Gastroesophageal sphincter (tissue), 4 donors: ENCODE data around the gene DNMT1. TPM values are rescaled to one million over a fixed set of nuclear protein-coding genes. Genes with fewer than 3 reads are reported as not detected.

Experiments
- ATAC-seq: fragments of 150-250 bp; one replicate; pipeline ENCODE4 v1.9.1; 2016; ENCODE audit warnings: mild to moderate bottlenecking, moderate library complexity
- H3K27ac ChIP-seq, 4 donors: fragments of 200-600 bp; sonication (generic) in 3 of 4; 1 replicate in 3 of 4; 2 replicates in 1 of 4; pipeline ENCODE4 v1.5.1; 2016 to 2019
- H3K27me3 ChIP-seq: fragments of 200-600 bp; sonication (generic); one replicate; pipeline ENCODE4 v1.5.1; 2019
- H3K36me3 ChIP-seq, 2 donors: fragments of 200-600 bp; sonication (generic); one replicate each; pipeline ENCODE4 v1.5.1; 2019; ENCODE audit warnings: control low read depth in 1 of 2
- H3K4me1 ChIP-seq, 3 donors: fragments of 200-600 bp; sonication (generic); 1 replicate in 2 of 3; 2 replicates in 1 of 3; pipeline ENCODE4 v1.5.1; 2016 to 2019; ENCODE audit warnings: control low read depth in 2 of 3
- H3K4me3 ChIP-seq, 2 donors: fragments of 200-600 bp; sonication (generic); one replicate each; pipeline ENCODE4 v1.5.1; 2019; ENCODE audit warnings: mild to moderate bottlenecking in 1 of 2, moderate library complexity in 1 of 2
- H3K9me3 ChIP-seq, 3 donors: fragments of 200-600 bp; sonication (generic); one replicate each; pipeline ENCODE4 v1.5.1; 2017 to 2019; ENCODE audit warnings: control low read depth in 2 of 3
- EP300 ChIP-seq: sonication (generic); formaldehyde crosslinking; IDR thresholded peaks from one replicate; pipeline ENCODE4 v1.6.1; 2017; ENCODE audit warnings: antibody characterized with exemption, mild to moderate bottlenecking
- POLR2A ChIP-seq, 2 donors: fragments of 450-650 bp; IDR thresholded peaks; one replicate each; pipeline ENCODE4 v1.6.1; 2017; ENCODE audit warnings: antibody characterized with exemption in 2 of 2, mild to moderate bottlenecking in 2 of 2, moderate library complexity in 1 of 2
- POLR2AphosphoS5 ChIP-seq: sonication (generic); formaldehyde crosslinking; IDR thresholded peaks from one replicate; pipeline ENCODE4 v1.6.1; 2017; ENCODE audit warnings: antibody characterized with exemption
- WGBS, 2 donors: methylation state at CpG; one replicate each; pipeline ENCODE4 v1.1.5; 2018; ENCODE audit warnings: low coverage in 1 of 2; 5-methylcytosine and 5-hydroxymethylcytosine counted together
- total RNA-seq, 4 donors: library from RNA; depleted of rRNA; stranded (reverse); fragments of >200 nt; gene quantifications; one replicate each; pipeline ENCODE4 v1.1.0, GENCODE V29; 2016
- TF ChIP-seq, protein P1 (sequence below), 4 experiments: fragments of 200-600 bp in 2 of 4; fragments of 450-650 bp in 2 of 4; sonication (generic) in 1 of 4; IDR thresholded peaks; one replicate each; pipeline ENCODE4 v1.5.1; 2017 to 2019; ENCODE audit warnings: antibody characterized with exemption in 4 of 4, mild to moderate bottlenecking in 2 of 4, moderate library complexity in 2 of 4

The DNMT1 gene
- total RNA-seq, 4 donors from 2014 or later, result 28.1 to 50.6 (median 38.1) TPM

DNA sequence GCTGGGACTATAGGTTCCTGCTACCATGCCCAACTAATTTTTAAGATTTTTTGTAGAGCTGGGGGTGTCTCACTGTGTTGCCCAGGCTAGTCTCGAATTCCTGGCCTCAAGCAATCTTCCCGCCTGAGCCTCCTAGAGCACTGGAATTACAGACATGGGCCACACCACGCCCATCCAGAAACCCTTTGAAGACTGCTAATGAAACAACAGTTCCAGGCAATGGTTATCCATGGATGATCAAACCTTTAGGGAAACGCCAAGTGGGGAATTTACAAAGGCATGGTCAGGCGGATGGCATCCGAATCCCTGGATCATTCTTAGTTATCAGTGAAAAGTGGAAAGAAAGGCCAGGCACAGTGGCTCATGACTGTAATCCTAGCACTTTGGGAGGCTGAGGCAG is 16.9 kb upstream of the DNMT1 start:
- H3K4me1 ChIP-seq, result no peaks in the 10 kb centered on the region
- no peak for ATAC-seq
- no peak for TF ChIP-seq EP300
- TF ChIP-seq POLR2AphosphoS5, result no peak
- TF ChIP-seq POLR2A (IDR thresholded peaks at IDR 0.05), result no peak
- TF ChIP-seq, protein P1, sequence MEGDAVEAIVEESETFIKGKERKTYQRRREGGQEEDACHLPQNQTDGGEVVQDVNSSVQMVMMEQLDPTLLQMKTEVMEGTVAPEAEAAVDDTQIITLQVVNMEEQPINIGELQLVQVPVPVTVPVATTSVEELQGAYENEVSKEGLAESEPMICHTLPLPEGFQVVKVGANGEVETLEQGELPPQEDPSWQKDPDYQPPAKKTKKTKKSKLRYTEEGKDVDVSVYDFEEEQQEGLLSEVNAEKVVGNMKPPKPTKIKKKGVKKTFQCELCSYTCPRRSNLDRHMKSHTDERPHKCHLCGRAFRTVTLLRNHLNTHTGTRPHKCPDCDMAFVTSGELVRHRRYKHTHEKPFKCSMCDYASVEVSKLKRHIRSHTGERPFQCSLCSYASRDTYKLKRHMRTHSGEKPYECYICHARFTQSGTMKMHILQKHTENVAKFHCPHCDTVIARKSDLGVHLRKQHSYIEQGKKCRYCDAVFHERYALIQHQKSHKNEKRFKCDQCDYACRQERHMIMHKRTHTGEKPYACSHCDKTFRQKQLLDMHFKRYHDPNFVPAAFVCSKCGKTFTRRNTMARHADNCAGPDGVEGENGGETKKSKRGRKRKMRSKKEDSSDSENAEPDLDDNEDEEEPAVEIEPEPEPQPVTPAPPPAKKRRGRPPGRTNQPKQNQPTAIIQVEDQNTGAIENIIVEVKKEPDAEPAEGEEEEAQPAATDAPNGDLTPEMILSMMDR (IDR thresholded peaks at IDR 0.05), result no peak
- H3K27ac ChIP-seq, result no peak overlapping the region
- H3K36me3 ChIP-seq, result no peaks in the 10 kb centered on the region
- H3K9me3 ChIP-seq, result peaks cover 0 to 5% (median 0%) of the 10 kb centered on the region in 3 donors
- H3K4me3 ChIP-seq, result no peak overlapping the region
- H3K27me3 ChIP-seq, result no peaks in the 10 kb centered on the region
- 100% methylated on average over 3 of the region's 6 CpGs; no CpG with 5 or more reads in 1 of the 2 donors for WGBS, 2 donors

DNA sequence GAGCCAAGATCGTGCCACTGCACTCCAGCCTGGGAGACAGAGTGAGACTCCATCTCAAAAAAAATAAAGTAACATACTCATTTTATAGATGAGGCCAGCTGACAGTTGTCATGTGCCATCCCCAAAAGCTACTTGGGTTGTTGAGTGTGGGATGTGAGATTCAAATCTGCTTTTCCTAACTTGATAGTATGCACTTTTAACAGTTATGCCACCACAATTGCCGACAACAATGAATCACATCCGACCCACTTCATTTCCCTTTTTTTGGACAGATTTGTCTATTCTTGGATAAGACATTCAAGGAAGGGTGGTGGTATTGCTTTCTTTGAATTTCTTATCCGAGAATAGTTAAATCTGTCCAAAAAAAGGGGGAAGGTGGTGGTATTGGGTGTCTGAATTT is 16.3 kb upstream of the DNMT1 start:
- no peak overlapping the region for H3K27ac ChIP-seq
- no peak for TF ChIP-seq POLR2A (IDR thresholded peaks at IDR 0.05)
- TF ChIP-seq, protein P1 (IDR thresholded peaks at IDR 0.05), result no peak
- TF ChIP-seq EP300, result no peak
- TF ChIP-seq POLR2AphosphoS5, result no peak
- H3K27me3 ChIP-seq, result no peaks in the 10 kb centered on the region
- peaks cover 0 to 5% (median 0%) of the 10 kb centered on the region in 3 donors for H3K9me3 ChIP-seq
- no peak overlapping the region for H3K4me3 ChIP-seq
- no peaks in the 10 kb centered on the region for H3K4me1 ChIP-seq
- 83 to 84% methylated on average over 3 to 4 of the region's 4 CpGs for WGBS, 2 donors
- ATAC-seq, result no peak
- H3K36me3 ChIP-seq, result no peaks in the 10 kb centered on the region

DNA sequence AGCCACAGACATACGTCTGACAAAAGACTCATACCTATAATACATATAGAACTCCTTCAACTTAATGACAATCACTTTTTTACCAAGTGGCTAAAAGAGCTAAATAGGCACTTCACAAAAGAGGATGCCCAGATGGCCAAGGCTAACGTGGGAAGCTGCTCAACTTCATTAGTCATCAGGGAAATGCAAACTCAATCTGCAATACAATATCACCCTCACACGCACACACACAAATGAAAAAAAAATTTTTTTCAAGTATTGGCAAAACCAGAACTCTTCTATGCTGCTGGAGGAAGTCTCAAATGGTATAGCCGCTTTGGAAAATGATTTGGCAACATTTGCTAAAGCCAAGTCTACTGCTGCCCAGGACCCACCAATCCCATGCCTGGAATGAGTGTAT is 14.6 kb upstream of the DNMT1 start:
- no peak for TF ChIP-seq POLR2AphosphoS5
- no peak for TF ChIP-seq EP300
- TF ChIP-seq POLR2A (IDR thresholded peaks at IDR 0.05), result no peak
- TF ChIP-seq, protein P1 (IDR thresholded peaks at IDR 0.05), result no peak
- Histone ChIP-seq H3K9me3 (peaks cover 0 to 5% (median 0%) of the 10 kb centered on the region in 3 donors), H3K36me3 (no peaks in the 10 kb centered on the region), H3K4me3 (no peak overlapping the region), H3K27me3 (no peaks in the 10 kb centered on the region), H3K27ac (no peak overlapping the region), H3K4me1 (no peaks in the 10 kb centered on the region)
- WGBS, 2 donors, result 70 to 71% methylated on average over 4 of the region's 4 CpGs
- ATAC-seq, result no peak

DNA sequence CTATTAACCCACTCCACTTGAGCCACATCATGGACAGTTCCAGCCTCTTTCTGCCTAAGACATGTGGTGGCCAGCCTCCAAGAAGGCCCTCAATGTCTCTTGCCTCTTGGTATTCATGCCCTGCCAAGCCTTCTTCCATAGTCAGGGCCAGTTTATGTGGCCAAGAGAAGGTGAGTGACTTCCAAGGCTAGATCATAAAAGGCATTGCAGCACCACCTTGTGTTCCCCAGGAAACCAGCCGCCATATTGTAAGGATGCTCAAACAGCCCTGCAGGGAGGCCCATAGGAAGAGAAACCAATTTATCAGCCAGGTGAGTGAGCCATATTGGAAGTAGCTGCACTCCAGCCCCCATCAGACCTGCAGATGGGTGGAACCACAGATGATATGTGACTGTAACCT is 12.3 kb upstream of the DNMT1 start:
- no peak for TF ChIP-seq POLR2A (IDR thresholded peaks at IDR 0.05)
- TF ChIP-seq POLR2AphosphoS5, result no peak
- TF ChIP-seq, protein P1 (IDR thresholded peaks at IDR 0.05), result no peak
- TF ChIP-seq EP300, result no peak
- 100% methylated on average over 1 of the region's 1 CpG; no CpG with 5 or more reads in 1 of the 2 donors for WGBS, 2 donors
- Histone ChIP-seq H3K27ac (no peak overlapping the region), H3K4me3 (no peak overlapping the region), H3K9me3 (peaks cover 0 to 5% (median 0%) of the 10 kb centered on the region in 3 donors), H3K36me3 (no peaks in the 10 kb centered on the region), H3K4me1 (no peaks in the 10 kb centered on the region), H3K27me3 (no peaks in the 10 kb centered on the region)
- ATAC-seq, result no peak

DNA sequence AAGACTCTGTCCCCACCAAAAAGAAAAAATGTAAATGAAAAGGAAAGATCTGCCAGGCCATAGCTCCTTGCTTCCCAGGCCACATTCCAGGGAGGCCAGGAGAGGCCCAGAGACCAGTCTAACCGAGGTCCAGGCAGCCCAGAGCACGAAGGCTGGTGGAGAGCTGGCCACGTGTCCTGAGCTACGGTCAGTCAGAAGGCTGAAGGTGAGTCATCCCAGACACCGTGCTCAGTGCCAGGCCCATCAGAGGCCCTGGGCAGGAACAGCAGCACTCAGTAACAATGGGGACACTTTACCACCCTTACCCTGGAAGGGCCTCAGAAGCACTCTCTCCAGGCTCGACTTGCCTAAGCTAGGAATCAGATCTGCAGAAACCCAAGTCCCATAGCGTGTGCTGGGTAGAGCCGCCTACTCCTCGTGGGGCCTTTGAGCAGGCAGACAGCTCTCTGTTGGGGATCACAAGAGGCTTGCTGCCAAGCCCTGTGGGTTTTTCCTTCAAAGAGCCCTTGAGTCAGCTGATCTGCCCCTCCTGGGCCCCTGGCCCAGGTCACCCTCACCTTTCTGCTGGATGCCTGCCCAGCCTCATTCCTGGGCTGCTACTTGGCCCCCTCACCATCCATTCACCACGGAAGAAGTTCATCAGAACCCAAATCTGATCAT is 11.6 kb upstream of the DNMT1 start:
- no peaks in the 10 kb centered on the region for H3K36me3 ChIP-seq
- TF ChIP-seq POLR2AphosphoS5 (no peak), POLR2A (IDR thresholded peaks at IDR 0.05) (no peak), EP300 (no peak)
- TF ChIP-seq, protein P1 (IDR thresholded peaks at IDR 0.05), result no peak
- peaks cover 0 to 5% (median 0%) of the 10 kb centered on the region in 3 donors for H3K9me3 ChIP-seq
- no peaks in the 10 kb centered on the region for H3K4me1 ChIP-seq
- H3K4me3 ChIP-seq, result no peak overlapping the region
- no peak for ATAC-seq
- 64 to 78% methylated on average over 6 to 10 of the region's 10 CpGs for WGBS, 2 donors
- no peaks in the 10 kb centered on the region for H3K27me3 ChIP-seq
- no peak overlapping the region for H3K27ac ChIP-seq
